ENCODE results near the gene ADSS1. TPM values are rescaled to one million over a fixed set of nuclear protein-coding genes. Genes with fewer than 3 reads are reported as not detected.

Gene ADSS1
- total RNA-seq, 1 donor from 2014 or later = 0.66 TPM

GRCh38 chr14:104777808-104778249 is 53.8 kb downstream of the ADSS1 start:
- intact Hi-C loops (cut with micrococcal nuclease) = no loop called here

- intact Hi-C loops (cut with micrococcal nuclease) = no loop called here
Observed at GRCh38 chr14:104778694-104779331, 54.8 kb downstream of the ADSS1 start.

GRCh38 chr14:104779776-104780512 is 55.9 kb downstream of the ADSS1 start:
- intact Hi-C loops (cut with micrococcal nuclease) = no loop called here

- intact Hi-C loops (cut with micrococcal nuclease) = no loop called here
Observed at GRCh38 chr14:104780513-104781030, 56.5 kb downstream of the ADSS1 start.

- intact Hi-C loops (cut with micrococcal nuclease) = no loop called here
Observed at GRCh38 chr14:104781271-104782077, 57.4 kb downstream of the ADSS1 start.

- intact Hi-C loops (cut with micrococcal nuclease) = no loop called here
Observed at GRCh38 chr14:104782086-104782807, 58.2 kb downstream of the ADSS1 start.

GRCh38 chr14:104782808-104783139 is 58.7 kb downstream of the ADSS1 start:
- intact Hi-C loops (cut with micrococcal nuclease) = no loop called here

GRCh38 chr14:104783484-104784217 is 59.6 kb downstream of the ADSS1 start:
- intact Hi-C loops (cut with micrococcal nuclease) = no loop called here

GRCh38 chr14:104784218-104784568 is 60.2 kb downstream of the ADSS1 start:
- intact Hi-C loops (cut with micrococcal nuclease) = no loop called here

- intact Hi-C loops (cut with micrococcal nuclease) = no loop called here
Observed at GRCh38 chr14:104784846-104785707, 61.0 kb downstream of the ADSS1 start.

- intact Hi-C loops (cut with micrococcal nuclease) = no loop called here
Observed at GRCh38 chr14:104785708-104786080, 61.7 kb downstream of the ADSS1 start.

- intact Hi-C loops (cut with micrococcal nuclease) = no loop called here
Observed at GRCh38 chr14:104786091-104786586, 62.1 kb downstream of the ADSS1 start.

GRCh38 chr14:104786726-104787675 is 63.0 kb downstream of the ADSS1 start:
- intact Hi-C loops (cut with micrococcal nuclease) = no loop called here

GRCh38 chr14:104787736-104788135 is 63.7 kb downstream of the ADSS1 start:
- intact Hi-C loops (cut with micrococcal nuclease) = no loop called here

GRCh38 chr14:104788161-104788818 is 64.3 kb downstream of the ADSS1 start:
- intact Hi-C loops (cut with micrococcal nuclease) = no loop called here

- intact Hi-C loops (cut with micrococcal nuclease) = no loop called here
Observed at GRCh38 chr14:104788873-104789663, 65.0 kb downstream of the ADSS1 start.
